ENCODE measurements around the gene ATP10A.

ATP10A gene

DNA sequence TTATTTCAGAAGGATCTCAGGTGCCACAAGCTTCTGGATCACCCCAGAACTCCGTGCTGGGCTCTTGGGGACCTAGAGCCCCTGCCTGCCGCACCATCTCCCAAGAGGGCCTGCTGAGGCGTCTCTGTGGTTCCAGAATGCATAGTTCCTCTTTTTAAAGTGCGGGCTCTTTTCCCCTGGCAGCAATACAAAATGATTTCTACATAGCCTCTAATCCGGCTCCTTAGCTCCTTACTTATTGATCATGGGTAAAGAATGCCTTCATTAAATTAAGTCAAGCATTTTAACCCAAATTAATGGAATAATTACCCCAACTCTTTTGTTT is 121.9 kb downstream of the ATP10A start:
- in situ Hi-C loops (cut with HindIII; ENCODE audit: low sequenced_read_pairs), result no loop called here
- DNase-seq (ENCODE audit: low read depth, low spot score), result no peak
- TF ChIP-seq, protein P1, sequence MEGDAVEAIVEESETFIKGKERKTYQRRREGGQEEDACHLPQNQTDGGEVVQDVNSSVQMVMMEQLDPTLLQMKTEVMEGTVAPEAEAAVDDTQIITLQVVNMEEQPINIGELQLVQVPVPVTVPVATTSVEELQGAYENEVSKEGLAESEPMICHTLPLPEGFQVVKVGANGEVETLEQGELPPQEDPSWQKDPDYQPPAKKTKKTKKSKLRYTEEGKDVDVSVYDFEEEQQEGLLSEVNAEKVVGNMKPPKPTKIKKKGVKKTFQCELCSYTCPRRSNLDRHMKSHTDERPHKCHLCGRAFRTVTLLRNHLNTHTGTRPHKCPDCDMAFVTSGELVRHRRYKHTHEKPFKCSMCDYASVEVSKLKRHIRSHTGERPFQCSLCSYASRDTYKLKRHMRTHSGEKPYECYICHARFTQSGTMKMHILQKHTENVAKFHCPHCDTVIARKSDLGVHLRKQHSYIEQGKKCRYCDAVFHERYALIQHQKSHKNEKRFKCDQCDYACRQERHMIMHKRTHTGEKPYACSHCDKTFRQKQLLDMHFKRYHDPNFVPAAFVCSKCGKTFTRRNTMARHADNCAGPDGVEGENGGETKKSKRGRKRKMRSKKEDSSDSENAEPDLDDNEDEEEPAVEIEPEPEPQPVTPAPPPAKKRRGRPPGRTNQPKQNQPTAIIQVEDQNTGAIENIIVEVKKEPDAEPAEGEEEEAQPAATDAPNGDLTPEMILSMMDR (IDR thresholded peaks at IDR 0.05; ENCODE audit: low read depth, low read length), result no peak
- no peak overlapping the region for H3K4me3 ChIP-seq (ENCODE audit: low read depth, low read length)

DNA sequence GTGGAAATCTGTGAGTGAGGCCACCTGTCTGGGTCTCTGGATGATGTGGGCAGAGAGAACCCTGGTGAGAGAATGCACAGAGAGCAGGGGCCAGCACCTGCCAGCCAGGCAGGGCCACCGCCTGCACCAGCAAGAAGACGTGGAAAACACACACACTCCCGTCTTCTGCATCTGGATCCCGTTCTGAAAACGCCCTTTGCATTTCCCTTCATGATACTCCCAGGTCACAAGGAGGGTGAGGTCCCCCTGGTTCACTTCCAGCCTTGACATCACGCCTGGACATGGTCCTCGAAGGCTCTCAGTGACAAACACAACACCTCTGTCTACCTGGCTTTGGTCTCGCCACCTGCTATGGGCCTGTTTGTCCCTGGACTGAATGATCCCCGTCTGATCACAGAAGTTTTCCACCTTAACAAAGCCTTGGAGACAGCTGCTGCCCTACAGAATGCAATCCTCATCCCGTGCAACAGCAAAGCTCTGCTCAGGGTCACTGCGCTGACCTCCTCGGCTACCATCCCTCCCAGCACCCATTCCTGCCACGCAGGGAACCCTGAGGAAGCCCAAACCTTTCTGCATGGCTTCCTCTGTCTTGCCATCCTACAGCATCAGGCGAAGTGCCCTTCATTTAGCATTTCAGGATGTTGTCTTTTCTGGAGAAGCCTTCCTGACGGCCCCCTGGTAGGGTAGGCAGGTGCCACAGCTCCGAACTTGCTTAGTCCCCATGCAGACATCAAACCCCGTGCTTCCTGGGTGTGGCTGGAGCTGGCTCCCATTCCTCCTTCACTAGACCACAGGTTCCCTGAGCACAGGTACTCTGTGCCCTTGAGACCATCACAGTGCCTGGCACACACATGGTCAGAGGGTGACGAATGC is 122.5 kb downstream of the ATP10A start:
- in situ Hi-C loops (cut with HindIII; ENCODE audit: low sequenced_read_pairs), result no loop called here
- TF ChIP-seq, protein P1 (IDR thresholded peaks at IDR 0.05; ENCODE audit: low read depth, low read length), result no peak
- H3K4me3 ChIP-seq (ENCODE audit: low read depth, low read length), result no peak overlapping the region
- no peak for DNase-seq (ENCODE audit: low read depth, low spot score)

DNA sequence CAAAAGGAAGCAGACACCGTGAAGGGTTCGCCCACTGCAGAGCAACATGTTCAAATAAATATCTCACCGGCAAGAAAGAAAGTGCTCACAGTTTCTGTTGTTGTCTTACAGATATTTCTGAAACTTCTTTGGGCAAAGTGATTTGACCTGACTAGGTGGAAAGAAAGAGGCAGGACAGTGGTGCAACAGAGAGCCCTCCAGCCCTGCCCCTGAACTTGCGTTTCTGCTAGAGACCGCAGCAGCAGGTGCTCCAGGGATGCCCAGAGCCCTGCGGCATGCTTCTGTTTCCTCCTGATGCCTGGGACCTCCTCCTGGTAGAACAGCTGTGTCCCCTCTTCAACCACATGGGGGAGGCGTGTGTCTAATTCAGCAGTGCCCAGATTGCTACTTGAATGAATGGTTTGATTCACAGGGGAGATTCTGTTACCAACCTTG is 123.4 kb downstream of the ATP10A start:
- peak; percentile 49 for DNase-seq (ENCODE audit: low read depth, low spot score)
- H3K4me3 ChIP-seq (ENCODE audit: low read depth, low read length), result no peak overlapping the region
- TF ChIP-seq, protein P1 (IDR thresholded peaks at IDR 0.05; ENCODE audit: low read depth, low read length), result peak; percentile 63
- in situ Hi-C loops (cut with HindIII; ENCODE audit: low sequenced_read_pairs), result no loop called here

DNA sequence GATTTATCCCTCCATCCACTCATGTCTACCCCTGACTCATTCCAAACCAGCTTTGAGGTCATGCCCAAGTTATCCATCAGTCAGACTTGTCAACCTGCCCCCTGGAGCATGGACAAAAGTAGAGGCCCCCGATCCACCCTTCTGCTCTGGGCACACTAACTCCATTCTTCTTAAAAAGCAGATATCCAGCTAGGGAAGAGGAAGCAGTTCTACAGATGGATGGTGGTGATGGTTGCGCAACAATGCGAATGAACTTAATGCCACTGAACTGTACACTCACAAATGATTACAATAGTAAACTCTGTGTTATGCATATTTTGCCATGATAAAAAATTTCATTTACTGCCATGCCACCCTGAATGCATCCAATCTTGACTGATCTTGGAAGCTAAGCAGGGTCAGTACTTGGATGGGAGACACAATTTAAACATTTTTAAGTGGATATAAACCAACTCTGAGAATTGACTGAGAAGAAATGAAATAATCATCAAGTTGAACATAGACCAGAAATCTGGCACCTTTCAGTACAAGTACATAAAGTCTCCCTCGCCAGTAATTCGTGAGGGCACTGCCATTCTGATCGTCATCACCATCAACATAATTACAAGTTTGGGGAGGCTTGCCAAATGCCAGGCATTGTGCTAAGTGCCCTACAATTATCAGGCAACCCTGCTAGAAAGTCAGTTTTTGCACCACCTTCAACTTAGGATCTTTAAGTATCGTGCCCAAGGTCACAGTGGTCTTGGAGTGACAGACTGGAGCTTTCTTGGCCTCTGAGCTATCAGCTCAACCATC is 124.8 kb downstream of the ATP10A start:
- in situ Hi-C loops (cut with HindIII; ENCODE audit: low sequenced_read_pairs), result no loop called here
- TF ChIP-seq, protein P1 (IDR thresholded peaks at IDR 0.05; ENCODE audit: low read depth, low read length), result no peak
- no peak for DNase-seq (ENCODE audit: low read depth, low spot score)
- H3K4me3 ChIP-seq (ENCODE audit: low read depth, low read length), result no peak overlapping the region

DNA sequence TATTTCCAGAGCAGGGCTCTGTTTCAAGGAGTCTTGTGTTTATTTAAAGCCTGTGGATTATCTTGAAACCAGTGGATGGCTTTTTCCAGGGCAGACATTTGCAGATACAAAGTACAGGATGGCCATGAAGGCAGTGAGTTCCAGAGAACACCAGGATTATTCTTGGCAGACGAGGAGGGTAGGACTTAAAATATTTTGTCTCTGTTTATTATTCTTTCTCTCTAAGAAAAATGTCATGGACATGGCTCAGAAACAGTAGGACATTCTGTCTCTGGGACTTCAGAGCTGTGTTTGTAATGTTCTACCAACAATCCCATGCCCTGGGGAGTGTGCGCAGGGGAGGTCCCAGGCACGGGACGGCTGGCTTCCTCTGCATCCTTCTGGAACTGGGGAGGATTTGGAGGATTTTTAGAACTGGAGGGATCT is 125.9 kb downstream of the ATP10A start:
- H3K4me3 ChIP-seq (ENCODE audit: low read depth, low read length), result no peak overlapping the region
- peak; percentile 50 for DNase-seq (ENCODE audit: low read depth, low spot score)
- TF ChIP-seq, protein P1 (IDR thresholded peaks at IDR 0.05; ENCODE audit: low read depth, low read length), result no peak
- in situ Hi-C loops (cut with HindIII; ENCODE audit: low sequenced_read_pairs), result no loop called here

DNA sequence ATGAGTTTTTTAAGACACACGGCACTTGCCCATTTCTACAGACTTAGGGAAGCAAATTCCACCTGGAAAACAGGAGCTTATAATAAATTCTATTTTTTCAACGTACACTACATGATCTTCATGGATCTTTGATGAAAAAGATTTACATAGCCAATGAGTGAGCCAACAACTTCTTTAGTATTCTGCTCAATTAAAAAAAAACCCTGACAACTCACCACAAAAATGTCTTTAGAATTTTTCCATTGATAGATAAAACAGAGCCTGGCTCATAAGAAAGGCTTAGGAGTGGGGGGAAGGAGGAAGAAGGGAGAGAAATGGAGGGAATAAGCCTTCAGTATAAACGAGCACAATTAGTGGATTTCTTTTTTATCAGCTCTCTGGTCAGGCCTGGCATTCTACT is 126.7 kb downstream of the ATP10A start:
- TF ChIP-seq, protein P1 (IDR thresholded peaks at IDR 0.05; ENCODE audit: low read depth, low read length), result no peak
- H3K4me3 ChIP-seq (ENCODE audit: low read depth, low read length), result no peak overlapping the region
- in situ Hi-C loops (cut with HindIII; ENCODE audit: low sequenced_read_pairs), result no loop called here
- no peak for DNase-seq (ENCODE audit: low read depth, low spot score)
